SK-N-SH treated with all-trans-retinoic acid at 6 μM for 48 hours (cell line): ENCODE data around the gene NSUN4.

Experiments used
- ATAC-seq: fragments of 200-7000 bp; cut with Tn5 transposase; 3 replicates; pipeline ENCODE4 v1.9.1; 2020; ENCODE audit warnings: mild to moderate bottlenecking, moderate library complexity
- ARNTL ChIP-seq: fragments of 450-650 bp; formaldehyde crosslinking; IDR thresholded peaks from 2 replicates; pipeline ENCODE4 v1.5.0; 2020; ENCODE audit warnings: low read depth, mild to moderate bottlenecking, moderate library complexity, borderline replicate concordance
- BACH2 ChIP-seq: fragments of 250-450 bp; sonication (Bioruptor Pico); IDR thresholded peaks from 2 replicates; pipeline ENCODE4 v1.9.0; 2021; ENCODE audit warnings: mild to moderate bottlenecking, borderline replicate concordance
- CSDC2 ChIP-seq: fragments of 250-450 bp; sonication (Bioruptor Pico); IDR thresholded peaks from 2 replicates; pipeline ENCODE4 v1.5.0; 2020; ENCODE audit warnings: mild to moderate bottlenecking, moderate library complexity
- GLIS3 ChIP-seq: fragments of 250-450 bp; sonication (Bioruptor Pico); IDR thresholded peaks from 2 replicates; pipeline ENCODE4 v1.5.0; 2020; ENCODE audit warnings: mild to moderate bottlenecking, moderate library complexity
- ISL1 ChIP-seq: fragments of 250-450 bp; sonication (Bioruptor Pico); IDR thresholded peaks from 2 replicates; pipeline ENCODE4 v2.1.2; 2022; ENCODE audit warnings: mild to moderate bottlenecking, moderate library complexity
- OSR1 ChIP-seq: fragments of 250-450 bp; sonication (Bioruptor Pico); IDR thresholded peaks from 2 replicates; pipeline ENCODE4 v1.8.0; 2022; ENCODE audit warnings: moderate library complexity, mild to moderate bottlenecking, inconsistent platforms
- RARB ChIP-seq: fragments of 250-450 bp; sonication (Bioruptor Pico); IDR thresholded peaks from 2 replicates; pipeline ENCODE4 v1.8.0; 2021; ENCODE audit warnings: mild to moderate bottlenecking, moderate library complexity
- SNAI2 ChIP-seq: fragments of 250-450 bp; sonication (Bioruptor Pico); IDR thresholded peaks from 2 replicates; pipeline ENCODE4 v1.5.0; 2020; ENCODE audit warnings: mild to moderate bottlenecking, moderate library complexity
- TCF4 ChIP-seq: fragments of 250-450 bp; sonication (Bioruptor Pico); IDR thresholded peaks from 2 replicates; pipeline ENCODE4 v1.8.0; 2021; ENCODE audit warnings: mild to moderate bottlenecking, moderate library complexity, borderline replicate concordance
- TOX ChIP-seq: fragments of 250-450 bp; sonication (Bioruptor Pico); IDR thresholded peaks from 2 replicates; pipeline ENCODE4 v1.8.0; 2021; ENCODE audit warnings: mild to moderate bottlenecking, moderate library complexity, borderline replicate concordance
- ZFP3 ChIP-seq: fragments of 250-450 bp; sonication (Bioruptor Pico); IDR thresholded peaks from 2 replicates; pipeline ENCODE4 v1.5.0; 2020; ENCODE audit warnings: mild to moderate bottlenecking, moderate library complexity
- ZNF565 ChIP-seq: fragments of 450-650 bp; formaldehyde crosslinking; conservative IDR thresholded peaks from 2 replicates; pipeline ENCODE4 v1.5.0; 2020; ENCODE audit warnings: low read depth, mild to moderate bottlenecking, moderate library complexity
- ZNF70 ChIP-seq: fragments of 450-650 bp; formaldehyde crosslinking; IDR thresholded peaks from 2 replicates; pipeline ENCODE4 v1.5.0; 2020; ENCODE audit warnings: mild to moderate bottlenecking, moderate library complexity
- TF ChIP-seq, protein P1 (sequence below): fragments of 250-450 bp; sonication (Bioruptor Pico); IDR thresholded peaks from 2 replicates; pipeline ENCODE4 v1.5.1; 2021; ENCODE audit warnings: mild to moderate bottlenecking, moderate library complexity
- TF ChIP-seq, protein P2 (sequence below): fragments of 250-450 bp; sonication (Bioruptor Pico); IDR thresholded peaks from 2 replicates; pipeline ENCODE4 v1.8.0; 2021; ENCODE audit warnings: low read depth, mild to moderate bottlenecking, moderate library complexity, borderline replicate concordance

NSUN4 gene

DNA sequence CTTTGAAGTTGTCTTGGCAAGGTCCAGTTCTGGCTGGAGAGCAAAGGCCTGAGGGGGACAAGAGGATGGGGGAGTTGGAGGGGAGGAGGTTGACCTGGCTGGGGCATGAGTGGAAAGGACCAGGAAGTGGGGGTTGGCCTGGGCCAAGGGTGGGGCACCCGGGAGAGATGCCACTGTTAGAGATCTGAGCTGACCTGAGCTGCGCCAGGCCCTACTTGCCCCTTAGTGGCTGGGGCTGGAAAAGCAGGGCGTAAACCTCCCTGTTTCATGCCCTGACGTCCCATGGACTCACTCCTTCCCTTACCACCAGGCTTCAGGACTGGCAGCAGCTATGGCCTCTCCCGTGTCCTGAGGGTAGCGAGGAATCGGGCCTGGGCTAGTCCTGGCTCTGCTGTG, 70.4 kb downstream of the NSUN4 start:
- TF ChIP-seq, protein P1, sequence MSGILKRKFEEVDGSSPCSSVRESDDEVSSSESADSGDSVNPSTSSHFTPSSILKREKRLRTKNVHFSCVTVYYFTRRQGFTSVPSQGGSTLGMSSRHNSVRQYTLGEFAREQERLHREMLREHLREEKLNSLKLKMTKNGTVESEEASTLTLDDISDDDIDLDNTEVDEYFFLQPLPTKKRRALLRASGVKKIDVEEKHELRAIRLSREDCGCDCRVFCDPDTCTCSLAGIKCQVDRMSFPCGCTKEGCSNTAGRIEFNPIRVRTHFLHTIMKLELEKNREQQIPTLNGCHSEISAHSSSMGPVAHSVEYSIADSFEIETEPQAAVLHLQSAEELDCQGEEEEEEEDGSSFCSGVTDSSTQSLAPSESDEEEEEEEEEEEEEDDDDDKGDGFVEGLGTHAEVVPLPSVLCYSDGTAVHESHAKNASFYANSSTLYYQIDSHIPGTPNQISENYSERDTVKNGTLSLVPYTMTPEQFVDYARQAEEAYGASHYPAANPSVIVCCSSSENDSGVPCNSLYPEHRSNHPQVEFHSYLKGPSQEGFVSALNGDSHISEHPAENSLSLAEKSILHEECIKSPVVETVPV (CRISPR knock-in tag): no peak
- TF ChIP-seq CSDC2 (no peak), RARB (CRISPR knock-in tag) (no peak), SNAI2 (CRISPR knock-in tag) (no peak), OSR1 (CRISPR knock-in tag) (no peak), ZFP3 (CRISPR knock-in tag) (no peak), ARNTL (no peak), BACH2 (CRISPR knock-in tag) (no peak), ZNF565 (no peak), GLIS3 (no peak), TOX (CRISPR knock-in tag) (no peak), ZNF70 (CRISPR knock-in tag) (no peak), ISL1 (CRISPR knock-in tag) (no peak), TCF4 (CRISPR knock-in tag) (no peak)
- TF ChIP-seq, protein P2, sequence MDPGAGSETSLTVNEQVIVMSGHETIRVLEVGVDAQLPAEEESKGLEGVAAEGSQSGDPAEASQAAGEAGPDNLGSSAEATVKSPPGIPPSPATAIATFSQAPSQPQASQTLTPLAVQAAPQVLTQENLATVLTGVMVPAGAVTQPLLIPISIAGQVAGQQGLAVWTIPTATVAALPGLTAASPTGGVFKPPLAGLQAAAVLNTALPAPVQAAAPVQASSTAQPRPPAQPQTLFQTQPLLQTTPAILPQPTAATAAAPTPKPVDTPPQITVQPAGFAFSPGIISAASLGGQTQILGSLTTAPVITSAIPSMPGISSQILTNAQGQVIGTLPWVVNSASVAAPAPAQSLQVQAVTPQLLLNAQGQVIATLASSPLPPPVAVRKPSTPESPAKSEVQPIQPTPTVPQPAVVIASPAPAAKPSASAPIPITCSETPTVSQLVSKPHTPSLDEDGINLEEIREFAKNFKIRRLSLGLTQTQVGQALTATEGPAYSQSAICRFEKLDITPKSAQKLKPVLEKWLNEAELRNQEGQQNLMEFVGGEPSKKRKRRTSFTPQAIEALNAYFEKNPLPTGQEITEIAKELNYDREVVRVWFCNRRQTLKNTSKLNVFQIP: no peak
- ATAC-seq: no peak
